GM12872 (cell line): ENCODE results near the gene MSI2.

Experiments used
- CTCF ChIP-seq: IDR thresholded peaks from 3 replicates; pipeline ENCODE4 v1.5.1; 2011; ENCODE audit warnings: low read depth, mild to moderate bottlenecking, low read length, moderate library complexity; ENCODE audit not compliant: insufficient read depth

Gene MSI2

GRCh38 chr17:57457188-57457587 lies 200.9 kb downstream of the MSI2 start:
- no peak for TF ChIP-seq CTCF

GRCh38 chr17:57458718-57459285 lies 202.5 kb downstream of the MSI2 start:
- TF ChIP-seq CTCF = no peak

- TF ChIP-seq CTCF = peak; percentile 42
Observed at GRCh38 chr17:57459286-57459915, 203.1 kb downstream of the MSI2 start.

GRCh38 chr17:57461082-57461481 lies 204.8 kb downstream of the MSI2 start:
- TF ChIP-seq CTCF = no peak

- no peak for TF ChIP-seq CTCF
Observed at GRCh38 chr17:57462007-57462579, 205.8 kb downstream of the MSI2 start.

GRCh38 chr17:57463103-57463885 lies 207.0 kb downstream of the MSI2 start:
- no peak for TF ChIP-seq CTCF

- TF ChIP-seq CTCF = no peak
Observed at GRCh38 chr17:57464191-57464864, 208.0 kb downstream of the MSI2 start.
